SK-N-SH (cell line): ENCODE data around the gene LDHAL6A.

Experiments
- FOXM1 ChIP-seq: IDR thresholded peaks from 2 replicates; pipeline ENCODE4 v1.4.0; 2012; ENCODE audit warnings: low read depth, mild to moderate bottlenecking
- SMC3 ChIP-seq: IDR thresholded peaks from 2 replicates; pipeline ENCODE4 v1.6.1; 2012; ENCODE audit warnings: low read depth, low read length, improper control_type of control experiment

- TF ChIP-seq SMC3 (no peak), FOXM1 (no peak)
Measured at GRCh38 chr11:18523084-18523483, 67.4 kb downstream of the LDHAL6A start.
